ENCODE measurements around the gene NT5M.

The NT5M gene

GRCh38 chr17:17355426-17355825 lies 52.3 kb downstream of the NT5M start:
- peak; percentile 51 for DNase-seq

- DNase-seq = peak; percentile 77
These were observed 53.2 kb downstream of the NT5M start for GRCh38 chr17:17356149-17356930.

- peak; percentile 41 for DNase-seq
These were observed 53.7 kb downstream of the NT5M start for GRCh38 chr17:17356931-17357270.

GRCh38 chr17:17358060-17358751 lies 55.0 kb downstream of the NT5M start:
- DNase-seq = peak; percentile 23

GRCh38 chr17:17358866-17359265 lies 55.7 kb downstream of the NT5M start:
- no peak for DNase-seq

- no peak for DNase-seq
These were observed 56.1 kb downstream of the NT5M start for GRCh38 chr17:17359271-17359670.

- DNase-seq = no peak
These were observed 57.0 kb downstream of the NT5M start for GRCh38 chr17:17360087-17360730.

GRCh38 chr17:17361543-17361866 lies 58.3 kb downstream of the NT5M start:
- DNase-seq = no peak

- no peak for DNase-seq
These were observed 58.8 kb downstream of the NT5M start for GRCh38 chr17:17361867-17362539.

- no peak for DNase-seq
These were observed 59.4 kb downstream of the NT5M start for GRCh38 chr17:17362540-17362930.

GRCh38 chr17:17363638-17364337 lies 60.6 kb downstream of the NT5M start:
- DNase-seq = no peak

- DNase-seq = no peak
These were observed 61.1 kb downstream of the NT5M start for GRCh38 chr17:17364338-17364667.

GRCh38 chr17:17365476-17366110 lies 62.4 kb downstream of the NT5M start:
- no peak for DNase-seq

GRCh38 chr17:17366235-17366634 lies 63.1 kb downstream of the NT5M start:
- no peak for DNase-seq

GRCh38 chr17:17366941-17367875 lies 64.0 kb downstream of the NT5M start:
- DNase-seq = no peak

GRCh38 chr17:17367931-17368330 lies 64.8 kb downstream of the NT5M start:
- DNase-seq = no peak

- DNase-seq = no peak
These were observed 67.5 kb downstream of the NT5M start for GRCh38 chr17:17370711-17371110.

GRCh38 chr17:17372856-17373520 lies 69.8 kb downstream of the NT5M start:
- no peak for DNase-seq

GRCh38 chr17:17375841-17376240 lies 72.7 kb downstream of the NT5M start:
- DNase-seq = no peak

GRCh38 chr17:17376362-17376761 lies 73.2 kb downstream of the NT5M start:
- no peak for DNase-seq
